GM19463 (cell line): Measurements from ENCODE around the gene EFR3B.
A peak's percentile ranks its signal among the peaks of the same experiment; 100 is the strongest.
"Not testable (repeated sequence)": the region's sequence is repeated elsewhere in the genome, so short reads cannot be mapped to it uniquely, and the experiment has no call there.

Experiments
- ATAC-seq: cut with Tn5 transposase; IDR thresholded peaks from one replicate; pipeline ENCODE4 v1.9.1; 2021; ENCODE audit warnings: mild to moderate bottlenecking, moderate library complexity; ENCODE audit not compliant: unreplicated experiment

Gene EFR3B

DNA sequence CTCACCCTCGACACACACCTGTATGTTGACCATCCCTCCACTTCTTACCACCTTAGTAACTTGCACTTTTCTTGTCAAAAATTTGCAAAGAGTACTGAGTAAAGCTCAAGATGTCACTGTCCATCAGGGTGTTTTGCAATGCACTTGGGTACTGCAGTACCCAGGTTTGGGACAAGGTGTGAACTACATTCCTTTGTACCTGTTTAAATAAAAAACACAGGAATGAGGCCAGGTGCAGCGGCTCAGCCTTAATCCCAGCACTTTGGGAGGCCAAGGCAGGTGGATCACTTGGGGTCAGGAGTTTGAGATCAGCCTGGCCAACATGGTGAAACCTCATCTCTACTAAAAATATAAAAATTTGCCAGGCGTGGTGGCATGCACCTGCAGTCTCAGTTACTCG lies 98.7 kb downstream of the EFR3B start:
- not testable (repeated sequence) for ATAC-seq

DNA sequence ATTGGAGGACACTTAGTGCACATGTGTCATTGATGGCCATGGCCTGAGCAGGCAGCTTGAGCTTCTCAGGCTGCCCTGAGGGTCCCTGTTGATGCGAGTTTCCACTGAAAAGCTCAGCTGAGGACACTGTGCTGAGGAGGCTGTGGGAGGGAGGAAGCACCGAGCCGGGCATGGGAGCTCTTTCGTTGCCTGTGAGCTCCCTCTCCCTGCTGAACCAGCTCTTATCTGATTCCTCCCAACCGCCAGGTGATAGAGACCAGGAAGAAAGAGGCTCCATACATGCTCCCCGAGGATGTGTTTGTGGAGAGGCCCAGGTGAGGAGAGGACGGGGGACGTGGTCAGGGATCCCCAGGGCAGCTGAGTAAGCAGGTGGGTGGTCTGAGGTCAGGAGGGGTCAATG lies 99.2 kb downstream of the EFR3B start:
- ATAC-seq = no peak

DNA sequence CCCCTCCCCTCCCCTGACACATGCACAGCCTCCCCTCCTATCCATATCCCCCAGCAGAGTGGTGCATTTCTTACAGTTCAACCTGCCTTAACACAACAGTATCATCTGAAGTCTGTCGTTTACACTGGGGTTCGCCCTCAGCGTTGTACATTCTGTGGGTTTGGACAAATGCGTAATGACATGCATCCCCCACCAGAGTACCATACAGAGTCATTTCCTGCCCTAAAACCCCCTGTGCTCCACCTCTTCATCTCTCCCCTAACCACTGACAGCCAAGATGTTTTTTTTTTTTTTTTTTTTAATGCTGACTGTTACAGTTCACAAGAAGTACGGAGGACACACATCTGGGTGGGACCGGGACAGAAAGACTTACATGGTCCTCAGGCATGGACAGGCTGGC lies 103.9 kb downstream of the EFR3B start:
- ATAC-seq = no peak

DNA sequence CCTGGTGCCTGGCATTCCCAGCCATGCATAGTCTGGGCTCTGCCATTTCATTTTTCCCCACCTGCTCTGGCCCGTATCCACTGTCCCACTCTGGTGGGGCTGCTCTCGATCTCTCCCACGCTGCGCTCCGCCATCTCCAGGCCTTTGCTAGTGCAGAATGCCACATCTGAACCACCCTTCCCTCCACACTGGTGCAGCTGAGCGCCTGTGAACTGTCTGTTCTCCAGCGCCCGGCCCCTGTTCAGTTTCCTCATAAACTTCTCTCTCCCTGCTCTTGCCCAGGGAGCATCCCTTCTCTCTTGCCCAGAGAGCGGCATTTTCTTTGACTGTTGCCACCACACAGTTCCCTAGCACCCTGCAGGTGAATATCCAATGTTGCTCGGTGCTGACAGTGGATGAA lies 105.0 kb downstream of the EFR3B start:
- no peak for ATAC-seq

DNA sequence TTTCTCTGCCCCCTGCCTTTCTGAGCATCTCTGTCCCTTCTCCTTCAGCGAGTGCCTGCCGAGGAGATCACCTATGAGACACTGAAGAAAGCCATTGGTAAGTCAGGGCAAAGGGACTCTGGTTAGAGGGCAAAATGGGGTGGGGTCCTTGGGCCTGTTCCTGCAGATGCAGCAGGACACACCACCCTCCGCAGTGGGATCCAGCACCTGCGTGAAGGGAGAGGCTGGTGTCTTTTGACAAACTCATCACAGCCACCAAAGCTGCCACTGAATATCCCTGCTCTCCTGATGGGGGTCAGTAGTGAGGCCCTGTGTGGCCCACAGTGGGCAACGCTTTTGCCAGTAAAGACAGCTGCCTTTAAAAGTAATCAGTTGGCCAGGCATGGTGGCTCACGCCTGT lies 107.8 kb downstream of the EFR3B start:
- ATAC-seq = no peak

DNA sequence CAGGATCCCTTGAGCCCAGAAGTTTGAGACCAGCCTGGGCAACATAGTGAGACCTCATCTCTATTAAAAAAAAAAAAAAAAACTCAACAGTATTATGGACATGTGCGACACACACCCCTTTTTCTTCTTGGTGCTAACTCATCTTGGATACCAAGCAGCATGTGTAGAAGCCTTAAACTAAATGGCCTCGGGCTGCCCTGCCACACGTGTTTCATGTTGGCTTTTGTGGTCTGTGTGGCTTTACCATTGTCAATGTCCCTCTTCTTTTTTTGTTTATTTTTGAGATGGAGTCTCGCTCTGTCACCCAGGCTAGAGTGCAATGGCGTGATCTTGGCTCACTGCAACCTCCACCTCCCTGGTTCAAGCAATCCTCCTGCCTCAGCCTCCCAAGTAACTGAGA lies 109.1 kb downstream of the EFR3B start:
- not testable (repeated sequence) for ATAC-seq

DNA sequence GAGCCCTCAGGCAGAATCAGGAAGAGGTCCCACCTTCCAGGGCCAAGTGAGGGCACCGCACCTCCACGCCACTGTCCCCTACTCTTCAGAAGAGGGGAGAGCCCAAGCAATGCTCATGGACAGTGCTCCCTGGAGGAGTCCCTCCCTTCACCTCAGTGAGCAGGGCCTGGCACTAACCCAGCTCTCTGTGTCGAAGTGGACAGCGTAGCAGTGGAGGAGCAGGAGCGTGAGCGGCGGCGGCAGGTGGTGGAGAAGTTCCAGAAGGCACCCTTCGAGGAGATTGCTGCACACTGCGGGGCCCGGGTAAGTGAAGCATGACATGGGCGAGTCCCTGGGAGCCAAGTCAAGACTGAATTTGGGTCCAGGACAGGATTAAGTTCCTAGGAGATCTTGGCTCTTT lies 109.8 kb downstream of the EFR3B start:
- ATAC-seq = no peak

DNA sequence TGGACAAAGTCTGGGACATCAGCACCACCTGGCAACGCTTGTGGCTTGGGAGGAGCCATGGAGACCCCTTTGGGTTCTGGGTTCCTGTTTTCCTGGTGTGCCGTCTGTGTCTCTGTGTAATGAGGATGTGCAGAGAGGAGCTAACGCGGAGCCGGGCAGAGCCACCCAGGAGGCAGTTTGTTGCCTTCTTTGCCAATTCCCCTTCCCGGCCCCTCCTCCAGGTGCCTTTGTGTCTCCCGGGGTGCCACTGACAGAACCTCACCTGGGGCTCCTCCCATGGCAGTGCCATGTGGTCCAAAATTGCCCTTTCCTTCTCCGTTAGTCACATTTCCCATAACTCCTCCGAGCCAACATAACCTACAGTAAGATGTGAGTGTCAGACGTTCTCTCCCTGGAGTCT lies 113.5 kb downstream of the EFR3B start:
- no peak for ATAC-seq

DNA sequence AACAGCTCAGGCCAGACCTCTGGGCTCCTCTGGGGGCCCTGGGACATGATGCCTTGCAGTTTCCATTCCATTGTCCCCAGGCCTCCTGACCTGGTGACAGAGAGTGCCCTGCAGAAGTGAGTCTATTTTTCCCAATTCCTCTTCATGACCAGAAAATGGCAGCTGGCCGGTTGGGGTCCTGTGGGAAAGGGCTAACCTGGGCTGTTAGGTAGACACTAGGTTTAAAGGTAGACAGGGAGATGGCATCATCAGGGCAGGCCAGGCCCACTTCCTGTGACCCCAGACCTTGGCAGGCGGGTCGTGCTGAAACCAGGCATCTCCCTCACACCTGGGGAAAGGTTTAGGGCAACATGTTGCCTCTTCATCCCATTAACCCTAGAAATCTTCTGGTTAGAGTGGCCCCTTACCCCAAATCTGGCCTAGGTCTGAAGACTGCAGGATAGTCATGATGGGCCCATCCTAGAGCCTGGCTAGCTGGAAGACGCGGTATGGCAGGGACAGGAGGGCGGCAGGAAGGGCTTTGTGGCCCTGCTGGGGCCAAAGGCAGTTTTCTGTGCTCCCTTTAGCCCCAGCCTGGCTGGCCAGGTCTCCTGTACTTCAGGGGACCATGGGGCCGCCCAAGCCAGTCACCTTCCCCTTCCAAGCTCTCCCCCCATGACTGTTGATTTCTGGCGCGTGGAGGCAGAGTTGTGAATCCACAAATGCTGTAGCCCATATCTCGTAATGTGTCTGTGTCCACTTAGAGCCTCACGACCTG lies 116.4 kb downstream of the EFR3B start:
- no peak for ATAC-seq

DNA sequence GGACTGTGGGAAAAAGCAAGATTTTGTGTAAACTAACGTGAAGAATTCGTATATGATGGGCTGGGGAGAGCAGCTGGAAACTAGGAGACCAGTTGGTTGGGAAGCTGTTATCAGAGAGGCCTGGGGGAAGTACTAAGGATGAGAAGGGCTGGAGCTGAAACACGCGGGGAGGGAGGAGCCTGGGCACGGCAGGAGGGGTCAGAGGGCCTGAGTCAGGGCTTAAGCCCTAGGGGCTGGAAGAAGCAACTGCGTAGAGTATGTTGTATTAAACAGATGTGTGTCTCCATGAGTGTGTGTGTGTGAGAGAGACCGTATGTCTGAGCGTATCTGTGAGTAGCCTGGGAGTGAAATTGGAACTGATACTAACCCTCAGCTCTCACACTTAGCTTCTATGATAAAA lies 118.1 kb downstream of the EFR3B start:
- no peak for ATAC-seq

DNA sequence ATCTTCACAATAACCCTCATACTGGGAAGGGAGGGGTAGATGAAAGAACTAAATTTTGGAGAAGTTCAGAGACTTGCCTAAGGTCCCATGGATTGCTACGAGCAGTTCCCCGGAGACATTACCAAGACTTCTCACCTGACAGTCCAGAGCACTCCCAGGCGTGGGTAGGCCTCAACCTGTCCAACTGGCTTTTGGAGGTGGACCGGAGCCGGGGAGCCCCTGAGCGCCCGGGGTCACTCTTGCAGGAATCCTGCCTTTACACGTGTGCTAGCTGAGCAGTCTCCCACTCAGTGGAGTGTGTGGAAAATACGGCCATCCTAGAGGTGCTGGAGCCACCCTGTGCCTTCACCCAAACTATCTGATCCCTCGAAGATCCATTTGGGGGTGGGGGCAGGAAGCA lies 118.5 kb downstream of the EFR3B start:
- no peak for ATAC-seq

DNA sequence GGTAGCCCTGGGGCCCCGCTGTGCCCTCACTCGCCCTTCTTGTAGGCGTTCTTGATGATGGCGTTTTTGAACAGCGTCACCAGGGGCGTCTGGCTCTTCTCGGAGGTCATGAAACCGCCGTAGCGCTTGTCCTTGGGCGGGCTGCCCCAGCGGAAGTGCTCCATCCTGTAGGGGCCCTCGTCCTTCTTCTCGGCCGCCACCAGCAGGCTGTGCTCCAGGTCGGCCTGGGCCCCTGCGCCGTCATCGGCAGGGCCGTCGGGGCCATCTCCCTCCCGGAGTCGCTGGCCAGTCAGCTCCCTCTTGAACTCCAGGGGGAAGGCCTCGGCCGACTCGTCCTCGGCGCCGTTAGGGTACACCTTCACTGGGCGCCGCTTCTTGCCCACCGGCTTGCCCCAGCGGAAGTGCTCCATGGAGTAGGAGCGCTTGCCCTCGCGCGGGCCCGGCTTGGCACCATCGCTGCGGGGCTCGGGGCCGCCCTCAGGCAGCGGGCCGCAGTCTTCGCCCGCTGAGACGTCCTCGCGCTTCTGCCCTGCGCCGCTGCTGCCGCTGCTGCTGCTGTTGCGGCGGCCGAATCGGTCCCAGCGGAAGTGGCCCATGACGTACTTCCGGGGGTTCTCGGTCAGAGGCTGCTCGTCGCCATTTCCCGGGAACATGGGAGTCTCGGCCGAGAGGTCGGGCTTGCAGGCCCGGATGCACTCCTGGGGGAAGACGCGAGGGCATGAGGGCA lies 119.3 kb downstream of the EFR3B start:
- no peak for ATAC-seq

DNA sequence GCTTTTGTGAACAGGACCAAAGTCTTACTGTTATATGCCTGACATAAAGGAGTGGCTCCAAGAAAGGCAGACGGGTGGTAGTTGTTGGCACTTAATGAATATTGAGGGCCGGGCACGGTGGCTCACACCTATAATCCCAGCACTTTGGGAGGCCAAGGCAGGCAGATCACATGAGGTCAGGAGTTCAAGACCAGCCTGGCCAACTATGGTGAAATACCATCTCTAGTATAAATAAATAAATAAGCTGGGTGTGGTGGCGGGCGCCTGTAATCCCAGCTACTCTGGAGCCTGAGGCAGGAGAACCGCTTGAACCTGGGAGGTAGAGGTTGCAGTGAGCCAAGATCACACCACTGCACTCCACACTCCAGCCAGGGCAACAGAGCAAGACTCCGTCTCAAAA lies 120.2 kb downstream of the EFR3B start:
- ATAC-seq = not testable (repeated sequence)

DNA sequence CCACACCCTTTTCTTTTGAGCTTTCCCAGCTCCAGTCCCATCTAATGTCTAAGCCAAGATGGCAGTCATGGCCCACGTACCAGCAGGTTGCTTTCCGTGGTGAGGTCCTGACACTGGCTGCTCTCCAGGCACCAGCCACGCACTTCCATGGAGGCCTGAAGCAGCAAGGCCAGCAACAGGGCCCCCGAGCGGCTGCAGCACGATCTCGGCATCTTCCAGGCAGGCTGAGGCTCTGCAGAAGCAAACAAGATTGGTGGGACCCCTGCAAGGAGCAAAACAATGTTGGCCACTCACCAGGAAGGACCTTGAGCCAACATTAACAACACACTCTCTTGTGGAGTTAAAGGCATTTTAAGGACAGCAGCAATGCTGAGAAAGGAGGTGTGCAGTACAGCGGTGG lies 122.7 kb downstream of the EFR3B start:
- no peak for ATAC-seq

DNA sequence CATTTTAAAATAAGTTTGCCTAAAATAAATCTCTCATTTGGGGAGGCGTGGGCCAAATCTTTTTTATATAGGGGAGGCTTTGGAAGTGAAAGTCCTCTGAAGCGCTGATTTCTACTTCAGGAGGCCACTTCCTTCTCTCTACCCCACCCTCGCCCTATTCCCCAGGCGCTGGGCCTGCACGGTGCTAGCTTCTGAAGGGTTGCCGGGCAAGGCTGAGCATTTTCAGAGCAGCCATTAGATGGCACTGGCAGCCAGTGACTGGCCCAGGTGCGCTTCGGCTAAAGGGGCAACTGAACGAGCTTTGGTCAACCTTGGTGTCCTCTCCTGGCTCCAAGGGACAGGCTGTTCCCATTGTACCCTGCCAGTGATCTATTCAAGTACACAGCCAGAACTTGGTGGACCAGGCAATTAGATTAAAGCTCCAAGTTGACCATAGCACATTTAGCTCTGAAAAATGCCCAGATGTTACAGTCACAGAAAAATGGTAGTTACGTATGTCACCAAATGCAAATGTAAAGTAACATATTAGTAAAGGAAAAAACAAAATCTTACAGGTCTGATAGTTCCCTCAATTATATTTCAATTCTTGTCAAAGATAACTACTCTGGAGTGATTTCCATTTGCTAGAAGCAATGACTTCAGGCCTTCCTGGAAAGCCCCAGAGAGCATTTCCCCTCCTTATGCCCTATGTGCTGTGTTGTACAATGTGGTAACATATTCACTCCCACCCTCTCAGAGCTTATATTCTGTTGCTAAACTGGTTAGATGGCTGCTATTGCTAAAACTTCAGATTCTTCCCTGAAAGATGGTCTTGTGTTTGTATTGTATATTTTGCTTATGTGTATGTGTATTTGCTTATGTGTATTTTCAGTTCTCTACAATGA lies 124.4 kb downstream of the EFR3B start:
- ATAC-seq = peak; percentile 93

DNA sequence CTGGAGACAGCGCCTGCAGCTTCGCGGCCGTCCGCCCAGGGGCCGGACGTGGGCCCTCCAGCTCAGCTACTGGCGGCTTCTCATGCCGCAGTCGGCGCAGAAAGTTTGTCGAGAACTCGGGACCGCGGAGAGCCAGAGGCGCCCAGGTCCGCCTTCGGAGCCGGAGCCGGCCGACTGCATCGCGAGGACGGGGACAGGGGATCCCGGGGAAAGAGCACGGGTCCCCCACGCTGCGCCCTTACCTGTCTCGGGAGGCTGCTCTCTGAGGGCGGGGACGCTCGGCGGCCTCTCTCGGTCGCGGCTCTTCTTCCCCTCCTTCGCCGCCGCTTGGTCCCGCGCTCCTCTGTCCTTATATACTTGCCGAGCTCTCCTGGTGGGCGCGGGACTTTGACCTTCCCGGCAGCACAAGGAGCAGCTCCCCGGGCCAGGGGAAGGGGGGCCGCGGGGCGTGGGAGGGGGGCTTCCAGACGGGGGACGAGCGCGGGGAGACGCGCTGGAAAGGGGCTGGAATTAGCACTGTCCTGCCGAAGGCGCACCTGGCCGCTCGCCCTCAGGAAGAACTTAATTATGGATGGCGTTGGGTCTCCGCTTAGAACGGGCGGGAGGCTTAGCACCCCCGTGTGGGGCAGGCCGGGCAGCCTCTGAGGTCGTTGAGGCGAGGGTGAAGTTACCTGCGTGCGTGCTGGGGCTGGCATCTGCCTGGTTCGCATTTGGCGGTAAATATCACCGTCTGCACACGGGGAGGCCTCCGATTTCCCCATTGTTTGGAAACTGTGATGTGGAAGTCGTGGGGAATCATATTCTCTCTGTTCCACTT lies 126.6 kb downstream of the EFR3B start, which contains the start of gene POMC:
Gene POMC, minus strand, starts transcription at position 325 of the 817 bp plus-strand sequence. CDS start 3,808 bp downstream, outside the sequence.
- no peak for ATAC-seq

DNA sequence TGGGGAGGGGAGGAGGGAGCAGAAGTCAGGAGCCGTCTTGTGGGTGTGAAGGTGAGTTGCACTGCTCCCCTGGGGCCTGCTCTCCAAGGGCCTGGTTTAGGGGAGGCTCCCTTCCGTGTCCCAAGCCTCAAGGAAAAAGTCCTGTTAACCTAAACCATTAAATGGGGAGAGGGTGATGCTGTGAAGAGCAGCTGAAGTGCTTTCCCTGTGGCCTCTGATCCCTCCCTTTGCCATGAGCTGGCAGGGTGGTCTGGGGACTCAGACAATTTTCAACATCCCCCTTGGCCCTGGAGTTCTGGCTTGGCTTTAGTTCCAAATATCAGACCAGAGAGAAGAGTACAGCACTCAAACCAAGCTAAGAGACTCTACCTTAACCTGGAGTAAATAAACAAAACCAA lies 127.2 kb downstream of the EFR3B start:
- ATAC-seq = no peak

DNA sequence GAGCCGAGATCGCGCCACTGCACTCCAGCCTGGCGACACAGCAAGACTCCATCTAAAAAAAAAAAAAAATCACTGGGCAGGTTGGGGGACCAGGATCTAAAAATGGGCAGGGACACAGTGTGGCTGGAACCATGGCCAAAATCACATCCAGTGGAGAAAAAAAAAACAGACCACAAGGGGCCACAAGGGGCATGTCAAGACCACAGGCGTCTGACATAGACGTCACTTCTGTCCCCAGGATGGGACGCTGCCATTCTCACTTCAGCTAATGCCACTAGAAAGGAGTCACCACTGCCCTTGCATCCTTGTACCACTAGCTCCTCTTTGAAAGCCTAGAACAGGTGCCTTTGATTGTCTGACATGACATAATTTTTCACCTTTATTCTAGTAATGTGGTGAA lies 129.0 kb downstream of the EFR3B start:
- no peak for ATAC-seq

DNA sequence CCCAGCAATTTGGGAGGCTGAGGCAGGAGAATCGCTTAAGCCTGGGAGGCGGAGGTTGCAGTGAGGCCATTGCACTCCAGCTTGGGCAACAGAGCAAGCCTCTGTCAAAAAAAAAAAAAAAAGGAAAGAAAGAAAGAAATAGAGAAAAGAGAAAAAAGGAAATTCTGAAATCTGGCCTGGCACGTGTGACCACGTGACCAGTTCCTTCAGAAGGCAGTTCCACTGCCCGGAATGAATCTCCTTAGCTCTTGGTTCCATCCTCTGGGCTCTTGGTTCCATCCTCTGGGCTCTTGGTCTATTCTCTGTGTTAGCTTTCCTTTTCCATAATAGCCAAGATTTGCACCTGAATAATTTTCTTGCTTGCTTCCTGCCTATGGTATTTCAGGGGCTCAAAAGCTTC lies 131.8 kb downstream of the EFR3B start:
- ATAC-seq = no peak

DNA sequence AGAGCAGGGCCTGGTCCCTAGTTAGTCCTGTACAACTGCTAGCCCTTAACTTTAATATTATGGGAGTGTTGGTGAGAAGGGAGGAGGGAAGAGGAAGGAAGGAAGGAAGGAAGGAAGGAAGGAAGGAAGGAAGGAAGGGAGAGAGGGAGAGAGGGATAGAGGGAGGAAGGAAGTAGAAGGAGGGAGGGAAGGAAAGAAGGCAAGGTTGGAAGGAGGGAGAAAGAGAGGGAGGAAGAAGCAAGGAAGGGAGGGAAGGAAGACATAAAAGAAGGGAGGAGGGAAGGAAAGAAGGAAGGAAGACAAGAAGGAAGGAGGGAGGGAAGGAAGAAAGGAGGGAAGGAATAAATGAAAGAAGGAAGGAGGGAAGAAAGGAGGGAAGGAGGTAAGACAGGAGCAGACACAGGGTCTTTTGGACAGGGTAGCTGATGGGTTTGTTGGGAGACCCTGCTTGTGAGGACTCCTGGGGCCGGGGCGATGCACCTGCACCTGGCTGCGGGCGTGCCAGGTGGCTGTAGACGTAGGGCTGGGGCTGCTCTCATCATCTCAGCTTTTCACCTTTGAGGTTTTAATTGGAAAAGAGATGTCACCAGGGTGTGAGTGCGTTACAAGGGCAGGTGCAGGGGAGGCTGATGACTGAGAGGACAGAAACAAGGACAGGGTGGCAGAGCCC lies 132.5 kb downstream of the EFR3B start:
- no peak for ATAC-seq
